Activated CD4-positive, CD25-positive, alpha-beta regulatory T cell treated with anti-CD3 and anti-CD28 coated beads, Interleukin-2, amount 50 U/mL, for 72 hours (primary cell): ENCODE data around the gene C10orf120.
A peak's percentile ranks its signal among the peaks of the same experiment; 100 is the strongest.

Experiments used
- DNase-seq: peaks from one replicate; pipeline ENCODE4 v3.0.0; 2021

C10orf120 gene

DNA sequence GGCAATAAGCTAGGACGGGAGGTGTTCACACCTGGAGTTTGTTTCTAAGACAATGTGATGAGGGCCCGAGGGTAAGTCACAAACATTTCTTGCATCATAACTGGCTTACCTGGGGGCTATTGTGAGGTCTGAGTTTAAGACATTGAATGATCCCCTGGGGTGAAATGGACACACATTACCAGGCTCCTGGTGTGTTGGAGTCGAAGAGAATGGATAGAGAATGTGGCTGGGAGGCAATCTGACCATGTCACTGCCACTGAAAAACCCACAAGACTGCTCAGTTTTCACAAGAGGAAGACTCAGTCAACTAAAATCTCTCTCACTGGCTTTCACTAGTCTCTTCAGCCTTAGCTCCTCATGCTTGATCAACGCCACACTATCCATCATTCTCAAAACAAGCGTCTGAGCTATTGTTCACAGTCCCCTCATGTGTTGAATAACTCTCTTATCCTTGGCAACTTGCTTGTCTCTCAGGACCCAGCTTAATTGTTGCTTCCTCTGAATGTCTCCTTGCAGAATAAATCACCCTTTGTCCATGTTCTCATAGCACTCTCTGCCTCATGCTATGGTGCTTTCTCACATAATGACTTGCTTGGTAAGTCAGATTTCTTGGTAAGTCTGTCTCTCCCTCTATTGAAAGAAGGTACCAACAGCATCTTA is at the start of gene C10orf120:
Gene C10orf120 (minus strand): TSS at position 51 of the 660 bp plus-strand sequence. CDS start 56 bp downstream, outside the sequence.
- no peak for DNase-seq

DNA sequence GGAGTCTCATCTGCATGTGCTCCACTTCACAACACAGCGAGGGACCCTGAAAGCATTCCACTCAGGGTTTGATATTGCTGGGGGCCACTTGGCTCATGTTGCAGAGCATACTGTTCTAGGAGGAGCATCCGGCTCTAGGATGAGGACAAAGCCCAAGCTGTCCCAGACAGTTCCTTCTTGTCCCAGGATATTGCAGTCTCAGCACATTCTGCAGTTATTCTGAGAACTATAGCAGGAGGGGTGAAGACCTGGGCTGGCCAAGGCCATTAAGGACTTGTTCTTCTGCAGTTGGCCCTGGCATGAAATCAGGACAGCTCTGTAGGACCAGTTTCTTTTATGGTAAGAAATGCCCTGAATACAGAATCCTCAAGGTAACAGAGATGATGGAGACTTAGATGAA is 48.9 kb upstream of the C10orf120 start:
- DNase-seq: no peak

DNA sequence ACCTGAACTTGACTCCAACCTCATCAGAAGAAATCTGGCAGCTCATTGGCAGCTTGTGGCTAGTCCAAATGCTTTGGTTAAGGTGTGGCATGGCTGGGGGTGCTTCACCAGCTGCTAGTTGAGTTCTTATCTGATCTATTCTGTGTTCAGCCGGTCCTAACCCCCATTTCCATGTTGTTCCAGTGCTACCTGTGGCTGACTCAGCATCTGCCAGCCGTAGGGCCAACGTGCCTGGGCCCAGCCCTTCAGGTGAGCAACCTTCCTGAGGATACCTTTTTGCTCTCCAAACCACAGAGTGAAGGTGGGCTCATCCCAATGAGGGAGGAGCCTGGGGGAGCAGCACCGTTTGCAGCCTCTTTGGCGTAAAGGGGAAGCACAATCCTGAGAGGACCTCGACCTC is 46.8 kb upstream of the C10orf120 start:
- no peak for DNase-seq

DNA sequence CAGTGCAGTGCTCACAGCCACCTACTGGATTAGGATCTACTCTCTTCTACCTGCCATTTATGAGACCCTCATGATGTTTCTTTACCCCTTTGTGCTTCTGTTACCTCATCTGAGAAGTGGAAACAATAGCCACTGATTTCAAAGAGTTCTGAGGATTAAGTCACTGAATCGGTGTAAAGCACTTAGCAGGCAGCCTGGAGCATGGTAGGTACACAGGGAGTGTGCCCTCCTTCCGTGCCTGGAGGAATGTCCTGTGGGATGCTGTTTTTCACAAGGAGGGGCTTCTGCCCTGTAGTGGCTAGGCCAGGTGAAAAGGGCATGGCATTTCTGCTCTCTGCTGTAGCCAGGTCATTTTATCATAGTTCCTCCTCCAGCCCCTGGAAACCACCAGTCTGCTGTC is 44.6 kb upstream of the C10orf120 start:
- no peak for DNase-seq

DNA sequence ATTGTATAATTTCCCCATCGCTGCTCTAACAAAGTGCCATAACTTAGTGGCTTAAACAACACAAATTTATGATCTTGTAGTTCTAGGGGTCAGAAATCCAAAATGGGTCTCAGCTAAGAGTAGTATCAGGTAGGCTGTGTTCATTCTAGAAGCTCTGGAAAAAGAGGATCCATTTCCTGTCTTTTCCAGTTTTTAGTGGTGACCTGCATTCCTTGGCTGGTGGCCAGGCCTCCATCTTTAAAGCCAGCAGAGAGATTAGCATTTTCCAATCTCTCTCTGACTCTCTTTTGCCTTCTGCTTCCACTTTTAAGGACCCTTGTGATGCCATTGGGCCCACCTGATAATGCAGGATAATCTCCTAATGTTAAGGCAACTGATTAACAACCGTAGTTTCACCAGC is 41.0 kb upstream of the C10orf120 start:
- no peak for DNase-seq

DNA sequence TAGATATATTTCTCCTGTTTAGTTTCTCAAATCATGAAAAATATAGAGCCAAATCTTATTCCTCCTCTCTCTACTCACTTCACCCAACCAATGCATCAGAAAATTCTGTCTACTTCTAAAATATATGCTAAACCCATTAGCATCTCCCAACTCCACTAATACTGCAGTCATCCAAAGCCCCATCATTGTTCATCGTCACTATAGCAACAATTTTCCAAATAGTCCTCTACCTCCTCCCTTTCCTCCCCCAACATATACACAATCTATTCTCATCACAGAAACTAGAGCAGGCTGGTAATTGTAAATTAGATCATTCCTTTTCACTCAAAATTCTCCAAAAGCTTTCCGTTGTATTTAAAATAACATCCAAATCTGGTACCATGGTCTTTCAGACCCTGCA is 38.4 kb upstream of the C10orf120 start:
- no peak for DNase-seq

DNA sequence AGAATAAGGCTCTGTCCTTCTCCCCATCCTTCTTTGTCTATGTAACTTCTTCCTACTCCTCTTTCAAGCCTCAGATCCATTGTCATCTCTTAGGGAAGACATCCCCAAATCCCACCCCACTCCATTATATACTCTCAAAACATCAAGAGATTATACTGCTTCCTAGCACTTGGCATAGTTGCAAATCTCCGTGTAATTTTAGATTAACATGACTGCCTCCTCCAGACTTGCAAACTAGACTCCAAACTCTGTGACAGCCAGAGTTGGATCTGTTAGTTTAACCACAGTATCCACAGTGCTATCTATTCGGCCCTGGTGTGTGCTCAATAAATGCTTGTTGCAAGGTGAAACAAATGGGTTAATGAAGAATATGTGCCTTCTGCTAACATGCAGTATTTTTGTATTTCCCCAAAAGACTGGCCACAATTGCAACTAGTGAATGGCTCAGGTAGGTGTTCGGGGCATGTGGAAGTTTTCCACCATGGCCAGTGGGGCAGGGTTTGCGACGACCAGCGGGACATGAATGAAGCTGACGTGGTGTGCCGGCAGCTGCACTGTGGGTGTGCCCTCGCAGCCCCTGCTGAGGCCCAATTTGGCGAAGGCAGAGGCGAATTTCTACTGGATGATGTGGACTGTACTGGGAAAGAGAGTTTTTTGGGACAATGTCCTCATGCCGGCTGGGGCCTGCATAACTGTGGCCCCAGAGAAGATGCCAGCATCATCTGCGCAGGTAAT is 34.5 kb upstream of the C10orf120 start:
- DNase-seq: no peak

DNA sequence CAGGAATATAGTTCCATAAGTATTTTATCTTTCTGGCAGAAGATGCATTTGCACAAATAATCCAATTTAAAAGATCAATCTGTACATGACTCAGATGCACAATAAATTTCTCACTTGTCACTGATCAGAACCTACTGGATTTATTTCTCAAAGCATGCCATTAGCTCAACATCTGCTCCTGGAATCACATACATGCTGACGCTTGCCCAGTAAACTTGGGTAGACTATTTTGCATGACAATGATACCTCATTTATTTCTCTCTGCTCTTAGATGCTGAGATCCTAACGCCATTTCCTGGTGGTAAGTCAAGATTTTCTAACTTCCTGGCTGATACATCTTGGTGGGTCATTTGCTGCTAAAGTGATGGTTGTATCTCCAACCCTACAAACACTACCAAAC is 33.8 kb upstream of the C10orf120 start:
- no peak for DNase-seq

DNA sequence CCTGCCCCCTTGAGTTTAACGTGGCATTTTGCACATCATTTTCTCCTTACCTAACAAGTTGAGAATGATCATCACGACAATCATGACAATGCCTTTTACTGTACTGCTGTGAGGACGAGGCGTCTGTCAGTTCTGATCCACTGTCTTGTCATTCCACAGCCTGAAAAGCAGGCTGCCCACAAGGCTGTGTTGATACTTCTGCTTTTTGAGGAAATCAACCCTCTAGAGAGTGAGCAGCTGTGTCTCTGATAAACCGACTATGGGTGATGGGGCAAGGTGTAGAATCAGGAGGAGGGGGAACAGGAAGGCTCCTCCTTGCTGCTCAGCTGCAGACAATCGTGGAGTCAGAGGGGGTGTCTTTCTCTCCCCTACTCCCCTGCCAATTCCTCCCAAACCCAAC is 30.6 kb upstream of the C10orf120 start:
- no peak for DNase-seq

DNA sequence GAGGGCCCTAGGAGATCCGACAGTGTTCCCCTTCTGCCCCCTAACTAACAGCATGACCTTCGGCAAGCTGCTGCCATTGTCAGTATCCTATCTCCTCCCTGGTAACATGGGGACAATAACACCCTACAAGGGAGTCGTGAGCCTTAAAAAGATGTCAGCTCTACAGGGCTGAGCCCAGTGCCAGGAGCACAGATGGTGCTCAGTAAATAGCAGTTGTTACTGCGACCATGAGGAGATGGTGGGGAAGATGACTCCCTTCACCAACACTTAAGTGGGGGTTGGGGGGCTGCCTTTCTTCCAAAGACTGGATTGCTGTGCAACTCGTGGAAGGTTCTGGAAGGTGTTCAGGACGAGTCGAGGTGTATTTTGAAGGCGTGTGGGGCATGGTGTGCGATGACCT is 29.5 kb upstream of the C10orf120 start:
- no peak for DNase-seq

DNA sequence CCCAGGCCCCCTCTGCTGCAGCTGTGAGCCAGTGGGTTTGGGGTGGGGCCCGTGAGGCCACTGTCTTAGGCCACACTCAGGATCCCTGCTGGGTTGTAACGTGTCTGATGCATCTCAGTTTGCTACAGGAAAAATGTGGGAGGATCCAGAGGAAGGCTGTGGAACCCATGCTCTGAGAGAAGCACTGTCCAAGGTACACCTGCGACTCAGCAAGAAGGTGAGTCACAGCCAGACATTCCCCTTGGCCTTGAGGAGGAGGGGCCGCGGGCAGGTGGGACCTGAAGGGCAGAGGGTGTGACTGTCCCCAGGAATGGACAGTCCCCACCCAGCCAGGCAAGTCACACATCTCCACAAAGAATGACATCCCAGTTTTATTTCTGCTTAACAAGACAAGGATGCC is 27.8 kb upstream of the C10orf120 start:
- no peak for DNase-seq

DNA sequence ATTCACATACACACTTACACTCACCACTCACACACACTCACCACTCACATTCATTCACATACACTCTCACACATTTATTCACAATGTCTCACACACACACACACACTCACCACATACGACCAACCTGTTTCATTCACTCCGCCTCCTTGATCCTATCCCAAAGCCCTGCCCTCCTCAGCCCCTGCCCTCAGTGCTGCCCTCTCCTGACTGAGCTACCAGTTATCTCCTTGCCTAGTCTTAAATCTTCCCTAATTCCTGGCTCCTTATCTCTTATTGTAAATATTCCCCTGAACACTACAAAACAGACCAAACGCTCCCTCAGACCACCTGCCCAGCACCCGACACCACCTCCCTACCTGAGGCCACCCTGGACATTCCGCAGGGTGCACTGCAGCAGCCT is 26.1 kb upstream of the C10orf120 start:
- no peak for DNase-seq

DNA sequence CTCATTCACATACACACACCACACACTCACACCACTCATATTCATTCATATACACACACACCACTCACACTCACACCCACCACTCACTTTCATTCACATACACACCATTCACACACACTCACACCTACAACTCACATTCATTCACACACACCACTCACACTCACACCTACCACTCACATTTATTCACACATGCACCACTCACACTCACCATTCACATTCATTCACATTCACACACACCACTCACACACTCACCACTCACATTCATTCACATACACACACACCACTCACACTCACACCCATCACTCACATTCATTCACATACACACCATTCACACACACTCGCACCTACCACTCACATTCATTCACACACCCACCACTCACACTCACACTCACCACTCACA is 25.4 kb upstream of the C10orf120 start:
- no peak for DNase-seq

DNA sequence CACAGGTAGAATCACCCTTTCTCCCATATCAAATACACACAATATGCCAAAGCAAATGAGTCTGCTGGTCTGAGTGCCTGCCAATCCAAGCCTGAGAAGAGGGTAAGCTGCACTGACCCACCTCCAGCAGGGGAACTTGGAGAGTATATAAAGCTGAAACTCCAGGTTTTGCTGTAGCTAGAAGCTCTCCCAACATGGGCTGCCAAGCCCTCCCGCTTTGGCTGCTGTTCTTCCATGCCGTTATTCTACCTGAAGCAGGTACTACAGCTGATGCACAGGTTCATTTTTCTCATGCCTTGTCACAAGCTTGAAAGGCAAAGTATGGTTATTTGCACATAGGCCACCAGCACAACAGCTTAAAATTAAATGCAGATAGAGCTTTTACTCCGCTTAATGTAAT is 21.5 kb upstream of the C10orf120 start:
- no peak for DNase-seq

DNA sequence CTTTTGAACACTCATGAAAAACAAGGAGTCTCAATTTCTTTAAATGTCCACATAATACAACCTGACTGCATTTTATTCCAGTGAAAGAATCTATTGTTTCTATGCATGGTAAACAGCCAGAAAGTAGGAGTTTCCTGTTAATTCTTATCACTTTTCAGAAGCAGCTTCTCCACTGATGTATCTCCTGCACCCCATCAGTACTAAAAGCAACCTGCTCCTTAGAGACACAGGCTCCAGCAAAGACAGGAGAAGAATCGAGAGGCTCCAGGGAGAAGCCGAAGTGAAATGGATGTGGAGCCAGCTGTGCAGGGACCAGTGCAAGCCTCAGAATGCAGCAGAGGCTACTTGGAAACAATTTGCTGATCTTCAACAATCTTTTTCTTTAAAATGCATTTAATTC is 16.4 kb upstream of the C10orf120 start:
- DNase-seq: no peak

DNA sequence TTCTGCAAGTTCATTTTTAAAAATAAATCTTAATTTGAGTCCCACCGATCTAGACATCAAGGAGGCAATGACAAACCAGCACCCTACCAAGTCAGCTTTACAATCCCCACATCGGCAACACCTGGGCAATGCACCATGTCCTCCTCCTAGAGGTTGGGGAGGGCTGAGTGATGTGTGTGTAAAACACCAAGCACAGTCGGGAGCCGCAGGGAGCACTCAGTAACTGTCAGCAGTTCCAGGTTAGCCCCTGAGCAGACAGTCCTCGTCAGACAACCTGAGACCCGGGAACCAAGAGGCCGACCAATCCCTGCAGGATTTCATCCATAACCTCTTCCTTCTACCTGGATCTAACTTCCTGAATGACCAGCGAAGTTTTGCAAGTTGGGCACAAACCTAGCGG is 15.9 kb upstream of the C10orf120 start:
- no peak for DNase-seq

DNA sequence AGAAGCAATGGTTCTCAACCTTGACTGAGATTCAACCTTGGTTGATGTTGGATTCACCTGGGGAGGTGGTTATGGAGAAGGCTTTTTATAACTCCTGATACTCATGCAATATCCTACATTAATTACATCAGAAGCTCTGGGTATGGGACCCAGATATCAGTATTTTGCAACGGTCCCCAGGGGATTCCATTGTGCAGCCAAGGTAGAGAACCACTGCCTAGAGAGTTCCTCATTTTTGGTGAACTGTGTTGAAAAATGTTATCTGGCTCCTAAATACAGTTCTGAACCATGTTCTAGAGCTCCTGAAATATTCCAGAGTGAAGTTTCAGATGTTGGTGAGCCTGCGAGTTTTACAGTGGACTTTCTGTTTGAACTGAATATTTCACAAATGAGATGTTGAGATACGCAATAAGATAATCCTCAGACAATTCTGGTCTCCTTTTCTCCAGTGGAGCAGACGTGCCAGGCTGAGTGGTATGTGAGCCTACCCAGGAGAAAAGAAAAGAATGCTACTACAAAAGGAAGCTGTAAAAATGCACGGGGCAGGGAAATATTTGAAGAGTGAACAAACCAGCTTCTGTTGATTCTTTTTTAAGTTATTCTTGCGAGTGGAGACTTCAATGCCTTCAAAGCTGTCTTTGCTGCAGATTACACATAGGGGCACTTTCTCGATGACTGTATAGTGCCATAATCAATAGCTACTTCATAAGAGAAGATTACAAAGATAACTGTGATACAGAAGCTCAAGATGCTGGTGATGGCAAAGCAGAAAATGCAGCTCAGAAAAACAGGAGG is 13.6 kb upstream of the C10orf120 start:
- no peak for DNase-seq

DNA sequence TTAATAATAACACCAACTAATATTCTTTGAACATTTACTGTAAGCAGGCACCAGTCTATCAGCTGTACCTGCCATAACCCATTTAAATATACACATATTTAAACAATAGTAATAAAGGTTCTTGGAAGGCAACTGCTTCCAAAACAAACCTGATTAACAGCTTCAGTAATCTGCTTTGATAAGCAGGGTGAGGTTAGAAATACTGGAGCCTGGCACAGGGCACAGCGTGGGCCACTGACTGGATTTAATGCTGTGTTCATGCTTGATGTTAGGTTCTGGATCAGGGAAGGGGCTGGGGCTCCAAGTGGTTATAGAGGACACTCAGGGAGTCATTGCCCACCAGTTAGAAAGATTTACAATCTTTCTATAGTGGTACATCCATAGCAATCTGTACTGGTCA is 10.9 kb upstream of the C10orf120 start:
- no peak for DNase-seq

DNA sequence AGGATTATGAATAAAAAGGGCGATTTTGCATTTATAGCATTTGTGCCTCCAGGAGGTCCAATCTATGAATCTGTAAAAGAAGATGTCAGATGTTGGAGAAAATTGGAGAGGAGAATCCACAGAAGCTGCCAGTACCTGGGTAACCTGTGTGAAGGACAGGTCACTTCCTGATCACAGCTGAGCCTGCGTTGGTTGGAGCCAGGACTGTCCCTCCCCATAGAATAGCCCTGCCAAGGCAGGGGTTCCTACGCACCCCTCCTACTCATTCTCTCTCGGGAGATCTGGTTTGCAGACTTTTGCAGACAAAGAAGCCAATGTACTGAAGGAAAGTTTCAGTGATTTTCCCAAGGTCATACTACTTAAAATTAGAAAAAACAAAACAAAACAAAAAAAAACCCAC is 10.3 kb upstream of the C10orf120 start:
- no peak for DNase-seq

DNA sequence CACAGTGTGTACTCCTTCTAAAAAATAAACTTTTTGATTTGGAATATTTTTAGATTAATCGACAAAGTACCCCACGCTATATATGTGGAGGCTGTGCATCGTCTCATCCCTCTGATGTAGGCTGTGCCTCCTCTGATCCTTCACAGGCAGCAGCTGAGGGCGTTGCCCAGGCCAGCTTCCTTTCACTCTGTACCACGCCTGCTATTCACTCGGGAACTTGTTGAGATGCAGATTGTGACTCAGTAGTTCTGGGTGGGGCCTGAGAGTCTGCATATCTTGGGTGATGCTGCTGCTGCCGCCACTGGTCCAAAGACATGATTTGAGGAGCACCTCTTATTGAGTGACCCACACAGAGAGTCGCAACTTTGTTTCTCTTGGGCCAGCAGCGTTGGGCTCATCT is 7.9 kb upstream of the C10orf120 start:
- DNase-seq: no peak

DNA sequence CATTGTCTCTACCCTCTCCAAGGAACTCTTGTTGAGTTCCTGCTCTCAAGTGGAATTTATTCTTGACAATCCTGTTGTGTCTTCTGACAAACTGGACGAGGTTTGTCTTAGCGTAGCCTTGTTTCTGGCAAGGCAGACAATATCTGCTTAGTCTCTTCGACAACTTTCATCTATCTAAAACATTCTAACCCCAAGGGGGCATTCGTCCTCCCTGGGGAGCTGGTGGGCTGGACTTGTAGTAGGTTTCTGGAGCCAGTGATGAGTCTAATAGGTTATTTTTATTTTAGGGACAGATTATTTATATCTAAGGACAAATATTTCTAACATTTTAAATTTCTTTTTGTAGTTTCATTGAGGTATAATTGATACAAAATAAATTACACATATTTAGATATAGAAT is 7.3 kb upstream of the C10orf120 start:
- DNase-seq: no peak

DNA sequence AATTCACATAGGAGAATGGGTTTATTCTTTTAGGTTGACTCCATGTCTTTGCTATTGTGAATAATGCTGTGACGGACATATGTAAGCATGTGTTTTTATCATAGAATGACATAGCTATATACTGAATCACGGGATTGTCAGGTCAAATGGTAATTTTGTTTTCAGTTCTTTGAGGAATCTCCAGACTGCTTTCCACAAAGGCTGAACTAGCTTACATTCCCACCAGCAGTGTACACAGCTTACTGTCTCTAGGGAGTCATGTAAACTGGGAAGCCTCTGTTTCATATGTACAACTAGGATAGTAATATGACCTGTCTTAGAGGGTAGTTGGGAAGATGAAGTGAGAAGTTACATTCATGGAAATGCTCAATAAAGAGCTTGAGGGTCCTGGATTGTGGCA is 6.8 kb upstream of the C10orf120 start:
- no peak for DNase-seq

DNA sequence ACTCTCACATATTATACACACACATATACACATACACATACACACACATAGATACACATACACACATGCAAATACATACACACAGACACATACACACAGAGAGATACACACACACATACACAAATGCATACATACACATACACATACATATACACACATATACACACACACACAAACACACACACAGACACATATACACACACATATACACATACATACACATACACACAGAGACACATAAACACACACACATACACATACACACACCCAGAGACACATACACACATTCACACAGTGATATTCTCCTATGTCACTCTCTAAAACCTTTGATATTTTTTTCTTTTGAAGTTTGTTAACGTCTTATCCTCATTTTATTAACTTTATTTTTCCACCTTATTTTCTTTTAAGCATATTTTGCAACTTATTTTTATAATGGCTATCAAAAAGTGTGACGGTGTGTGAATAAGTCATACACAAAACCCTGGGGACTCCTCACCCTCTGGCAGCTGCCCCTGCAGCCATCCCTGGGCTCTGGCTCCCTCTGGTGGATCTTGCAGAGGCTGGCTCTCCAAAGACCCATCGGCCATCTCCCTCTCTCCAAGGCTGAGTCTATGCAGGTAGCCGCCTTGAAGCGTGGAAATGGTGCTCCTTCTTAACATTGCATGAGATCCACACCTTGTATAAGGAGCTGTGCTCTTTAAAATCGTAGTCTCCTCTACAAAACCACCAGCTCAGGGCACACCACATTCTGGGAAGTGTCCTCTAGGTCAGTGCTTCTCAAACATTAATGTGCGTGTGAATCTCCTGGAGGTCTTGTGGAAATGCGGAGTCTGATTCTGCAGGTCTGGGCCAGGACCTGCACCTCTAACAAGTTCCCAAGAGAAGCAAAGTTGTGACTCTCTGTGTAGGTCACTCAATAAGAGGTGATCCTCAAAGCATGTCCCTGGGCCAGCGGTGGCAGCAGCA is 4.1 kb upstream of the C10orf120 start:
- DNase-seq: peak; percentile 34
